Hematopoietic multipotent progenitor cell treated with erythropoietin and hydrocortisone succinate and interleukin-3 and kit ligand, for 15 days (in vitro differentiated cells): ENCODE measurements around the gene RPS10.
A peak's percentile ranks its signal among the peaks of the same experiment; 100 is the strongest.
"Not testable (repeated sequence)": the region's sequence is repeated elsewhere in the genome, so short reads cannot be mapped to it uniquely, and the experiment has no call there.

ENCODE experiments used
- DNase-seq: peaks from one replicate; pipeline ENCODE4 v3.0.0-alpha.2; 2015; ENCODE audit warnings: low spot score

Gene RPS10

DNA sequence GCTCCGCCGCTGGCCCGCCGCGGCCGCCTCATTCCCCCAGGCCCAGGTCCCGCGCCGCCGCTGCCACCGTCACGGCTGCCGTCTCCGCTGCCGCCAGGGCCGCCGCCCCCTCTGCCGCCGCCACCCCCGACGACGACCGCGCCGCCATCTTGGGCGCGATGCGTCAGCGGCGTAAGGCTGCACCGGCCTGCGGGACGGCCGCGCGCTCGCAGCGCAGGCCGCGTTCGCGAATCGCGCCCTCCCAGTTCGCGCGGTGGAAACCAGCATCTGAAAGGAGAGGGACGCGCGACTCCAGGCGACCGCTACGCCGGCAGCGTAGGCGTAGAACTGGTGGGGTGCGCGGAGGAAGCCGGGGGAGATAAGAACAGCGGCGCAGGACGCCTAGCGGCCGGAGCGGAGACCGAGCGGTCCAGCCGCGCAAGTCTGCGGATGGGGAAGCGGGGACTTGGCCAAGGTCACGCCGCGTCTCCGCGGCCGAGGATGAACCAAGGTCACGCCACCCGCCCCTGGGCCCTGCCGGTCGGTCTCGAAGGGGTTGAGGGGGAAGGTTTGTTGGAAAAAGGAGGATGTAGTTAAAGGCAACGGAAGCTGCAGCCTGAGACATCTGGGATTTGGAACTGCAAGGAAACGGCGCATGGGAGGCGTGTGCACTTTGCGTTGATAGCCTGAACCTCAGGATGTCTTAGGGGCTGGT, 33.2 kb downstream of the RPS10 start, which contains the start of gene NUDT3:
Gene NUDT3, minus strand, starts transcription at position 173 of the 694 bp plus-strand sequence. CDS start 307 bp downstream, outside the sequence.
- DNase-seq, result peak; percentile 95

DNA sequence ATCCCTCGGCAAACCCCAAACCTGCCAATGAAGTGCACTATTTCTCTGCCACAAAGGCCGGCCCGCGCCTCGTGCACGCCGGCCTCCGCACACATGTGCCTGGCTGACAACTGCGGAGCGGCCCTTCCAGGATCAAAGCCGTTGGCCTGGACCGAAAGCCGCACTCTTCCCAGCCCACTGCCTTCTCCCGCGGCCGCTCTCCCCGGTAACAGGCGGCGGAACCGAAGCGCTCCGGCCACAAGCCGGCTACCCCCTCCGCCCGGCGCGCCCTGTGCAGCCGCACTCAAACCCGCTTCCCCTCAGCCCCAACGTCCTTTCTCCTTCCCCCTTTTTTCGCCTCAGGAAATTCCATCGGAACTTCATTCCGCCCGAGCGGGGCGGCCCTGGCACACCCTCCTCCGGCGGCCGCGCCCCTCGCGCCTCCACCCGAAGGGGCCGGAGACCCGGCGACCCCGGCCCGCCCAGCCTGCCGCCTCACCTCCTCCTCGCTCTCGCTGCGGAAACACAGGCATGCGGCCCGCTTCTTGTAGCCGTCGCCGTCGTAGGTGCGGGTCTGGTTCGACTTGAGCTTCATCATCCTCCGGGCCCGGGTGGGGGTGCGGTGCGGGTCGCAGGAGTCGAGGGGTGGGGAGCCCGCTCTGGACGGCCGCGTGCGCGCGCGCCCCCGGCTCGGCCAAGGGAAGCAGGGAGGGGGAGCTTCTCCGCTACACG, 33.9 kb downstream of the RPS10 start:
- DNase-seq, result peak; percentile 28

DNA sequence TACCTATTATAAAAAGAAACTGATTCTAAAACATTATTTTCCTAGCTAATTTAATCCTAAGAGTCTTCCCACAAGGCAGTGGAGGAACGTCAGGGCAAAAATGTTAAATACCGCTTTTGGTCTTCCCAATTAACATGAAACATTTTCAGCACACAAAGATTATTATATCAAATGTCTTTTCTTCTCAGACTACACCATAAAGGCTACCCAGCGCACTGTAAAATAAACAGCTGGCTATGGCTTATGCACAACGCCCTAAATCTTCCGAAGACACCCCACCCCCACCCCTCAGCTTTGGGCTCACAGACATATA, 34.4 kb downstream of the RPS10 start:
- DNase-seq, result peak; percentile 41

DNA sequence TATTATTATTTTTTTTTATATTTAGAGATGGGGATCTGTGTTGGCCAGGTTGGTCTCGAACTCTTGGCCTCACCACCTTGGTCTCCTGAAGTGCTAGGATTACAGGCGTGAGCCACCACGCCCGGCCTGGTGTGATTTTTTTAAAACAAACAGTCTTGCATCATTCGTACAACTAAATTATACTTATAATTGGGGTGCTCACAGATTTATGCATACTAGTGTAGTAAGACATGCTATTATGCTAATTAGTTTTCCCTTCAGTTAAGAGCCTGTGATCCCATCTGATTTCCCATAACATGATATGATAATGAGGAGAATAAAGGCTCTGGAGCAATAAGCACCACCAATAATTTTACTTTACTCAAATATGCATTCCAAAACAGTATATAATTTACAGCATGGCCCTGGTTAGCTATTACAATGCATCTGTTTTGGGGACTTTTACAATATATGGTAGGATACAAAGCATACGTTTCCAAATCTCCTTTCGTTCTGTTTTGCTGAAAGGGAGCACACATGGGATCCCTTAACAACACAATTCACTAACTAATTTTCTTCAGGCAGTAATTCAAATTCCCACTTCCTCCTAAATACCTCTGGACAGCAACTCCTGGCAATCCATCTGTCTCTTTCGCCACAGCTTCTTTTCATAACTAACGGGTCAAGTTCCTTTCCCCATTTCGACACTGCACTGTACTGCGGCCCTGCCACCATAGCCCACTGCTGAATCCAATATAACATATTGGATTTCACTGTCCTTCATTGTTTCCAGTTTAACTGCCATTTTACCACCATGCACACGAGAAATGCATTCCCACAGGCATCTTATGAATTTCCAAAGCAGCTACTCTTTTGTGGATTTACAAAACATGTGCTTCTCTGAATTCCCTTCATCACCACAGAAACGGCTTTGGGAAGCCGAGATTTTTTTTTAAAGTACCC, 35.1 kb downstream of the RPS10 start:
- no peak for DNase-seq

DNA sequence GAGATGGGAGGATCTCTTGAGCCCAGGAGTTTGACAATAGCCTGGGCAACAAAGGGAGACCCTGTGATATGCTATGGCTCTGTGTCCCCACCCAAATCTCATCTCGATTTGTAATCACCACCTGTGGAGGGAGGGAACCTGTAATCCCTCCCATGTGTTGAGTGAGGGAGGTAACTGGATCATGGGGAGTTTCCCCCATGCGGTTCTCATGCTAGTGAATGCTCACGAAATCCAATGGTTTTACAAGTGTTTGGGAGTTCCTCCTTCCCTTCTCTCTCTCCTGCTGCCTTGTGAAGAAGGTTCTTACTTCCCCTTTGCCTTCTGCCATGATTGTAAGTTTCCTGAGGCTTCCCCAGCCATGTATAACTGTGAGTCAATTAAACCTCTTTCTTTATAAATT, 36.8 kb downstream of the RPS10 start:
- no peak for DNase-seq

DNA sequence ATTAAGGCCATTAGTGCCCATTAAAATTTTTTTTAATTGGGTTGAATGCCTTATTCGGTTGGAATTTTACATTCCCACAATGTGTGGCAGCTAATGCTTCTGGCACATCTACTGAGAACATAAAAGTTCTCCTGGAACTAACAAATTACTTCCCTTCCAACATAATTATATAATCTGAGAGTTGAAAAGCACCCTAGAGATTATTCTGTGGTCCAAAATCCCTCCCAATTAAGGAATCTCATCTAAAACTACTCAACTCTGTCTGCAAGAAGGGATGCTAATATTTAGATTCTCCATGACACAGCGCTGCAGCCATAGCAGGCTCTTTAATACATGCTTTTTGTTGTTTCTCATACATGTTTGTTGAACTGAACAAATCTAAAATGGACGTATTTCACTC, 37.4 kb downstream of the RPS10 start:
- no peak for DNase-seq

- DNase-seq, result no peak
Observed at GRCh38 chr6:34386316-34387137, 39.3 kb downstream of the RPS10 start.

- no peak for DNase-seq
Observed at GRCh38 chr6:34385793-34386195, 40.1 kb downstream of the RPS10 start.

DNA sequence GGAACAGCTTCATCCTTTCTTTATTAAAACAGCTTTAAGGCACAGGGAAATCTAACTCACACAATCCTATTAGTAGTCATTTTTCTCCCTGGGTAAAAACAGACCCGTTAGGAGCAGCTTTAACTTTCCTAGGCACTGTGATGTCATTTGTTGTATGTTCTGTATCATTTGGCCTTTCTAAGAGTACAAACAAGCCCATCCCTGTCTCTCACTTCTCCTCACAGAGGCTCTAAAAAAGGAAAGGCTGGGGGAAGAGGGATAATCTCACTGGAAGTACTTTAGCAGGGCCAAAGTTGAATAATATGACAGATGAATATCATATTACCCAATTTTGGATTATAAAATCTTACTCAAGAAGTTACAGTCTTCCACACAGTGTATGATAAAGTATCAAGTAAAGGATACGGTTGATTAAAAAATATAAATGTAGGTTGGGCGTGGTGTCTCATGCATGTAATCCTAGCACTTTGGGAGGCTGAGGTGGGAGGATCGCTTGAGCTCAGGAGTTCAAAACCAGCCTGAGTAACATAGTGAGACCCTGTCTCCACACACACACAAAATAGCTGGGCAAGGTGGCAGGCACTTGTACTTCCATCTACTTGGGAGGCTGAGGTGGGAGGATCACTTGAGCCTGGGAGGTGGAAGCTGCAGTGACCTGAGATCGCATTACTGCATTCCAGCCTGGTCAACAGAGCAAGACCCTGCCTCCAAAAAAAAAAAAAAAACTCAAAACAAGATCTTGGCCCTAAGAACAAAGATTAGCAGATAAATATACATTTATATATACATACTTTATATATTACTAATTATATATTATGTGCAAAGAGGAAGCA, 41.3 kb downstream of the RPS10 start:
- no peak for DNase-seq

- DNase-seq, result no peak
Observed at GRCh38 chr6:34383656-34384320, 42.1 kb downstream of the RPS10 start.

- no peak for DNase-seq
Observed at GRCh38 chr6:34383161-34383631, 42.7 kb downstream of the RPS10 start.

DNA sequence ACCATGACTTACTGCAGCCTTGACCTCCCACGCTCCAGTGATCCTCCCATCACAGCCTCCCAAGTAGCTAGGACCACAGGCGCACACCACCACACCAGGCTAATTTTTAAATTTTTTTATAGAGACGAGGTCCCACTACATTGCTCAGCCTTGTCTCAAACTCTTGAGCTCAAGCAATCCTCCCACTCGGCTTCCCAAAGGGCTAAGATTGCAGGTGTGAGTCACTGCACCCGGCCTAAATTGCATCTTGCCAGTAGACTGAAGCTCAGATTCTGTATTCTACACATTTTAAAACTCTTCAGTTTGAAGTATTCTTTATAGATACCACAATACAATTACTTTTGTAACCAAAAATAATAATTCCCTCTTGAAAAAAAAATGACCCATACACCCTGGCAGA, 44.8 kb downstream of the RPS10 start:
- DNase-seq, result no peak

DNA sequence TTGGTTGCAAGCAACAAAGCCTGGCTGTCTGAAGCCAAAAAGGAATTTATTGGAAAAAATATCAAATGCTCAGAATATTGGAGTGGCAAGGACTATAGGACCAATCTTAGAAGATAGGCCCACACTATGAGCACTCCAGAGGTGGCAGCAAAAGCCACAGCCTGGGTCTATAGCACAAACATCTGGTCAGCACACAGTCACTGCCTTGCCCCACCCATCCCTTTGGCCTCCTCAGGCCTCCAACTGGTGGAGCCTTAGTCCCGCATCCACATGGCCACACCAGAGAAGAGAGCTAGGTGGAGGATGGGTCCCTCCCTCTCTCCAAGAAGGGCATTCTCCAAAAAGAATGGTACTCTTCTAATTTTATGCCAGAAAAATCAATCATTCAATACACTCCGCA, 47.4 kb downstream of the RPS10 start:
- DNase-seq, result no peak

DNA sequence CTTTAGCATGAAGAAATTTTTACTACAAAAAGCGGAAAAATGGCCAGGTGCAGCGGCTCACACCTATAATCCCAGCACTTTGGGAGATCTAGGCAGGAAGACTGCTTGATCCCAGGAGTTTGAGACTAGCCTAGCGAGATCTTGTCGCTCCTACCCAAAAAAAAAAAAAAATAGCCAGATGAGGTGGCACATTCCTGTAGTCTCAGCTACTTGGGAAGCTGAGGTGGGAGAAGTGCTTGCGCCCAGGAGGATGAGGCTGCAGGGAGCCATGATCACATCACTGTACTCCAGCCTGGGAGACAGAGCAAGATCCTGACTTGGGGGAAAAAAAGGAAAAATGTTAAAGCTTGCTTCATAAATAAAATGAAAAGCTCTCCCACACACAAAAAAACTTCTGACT, 47.9 kb downstream of the RPS10 start:
- DNase-seq, result no peak

DNA sequence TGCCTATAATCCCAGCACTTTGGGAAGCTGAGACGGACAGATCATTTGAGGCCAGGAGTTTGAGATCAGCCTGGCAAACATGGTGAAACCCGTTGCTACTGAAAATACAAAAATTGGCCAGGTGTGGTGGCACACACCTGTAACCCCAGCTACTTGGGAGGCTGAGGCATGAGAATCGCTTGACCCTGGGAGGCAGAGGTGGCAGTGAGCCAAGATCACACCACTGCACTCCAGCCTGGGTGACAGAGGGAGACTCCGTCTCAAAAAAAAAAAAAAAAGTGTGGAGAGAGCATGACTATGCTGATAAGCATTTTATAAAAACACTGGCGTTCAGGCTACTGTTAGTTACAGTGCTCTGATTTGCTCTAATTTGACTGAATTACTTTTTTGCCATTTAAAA, 48.3 kb downstream of the RPS10 start:
- not testable (repeated sequence) for DNase-seq

- DNase-seq, result no peak
Observed at GRCh38 chr6:34375833-34376232, 50.0 kb downstream of the RPS10 start.

GRCh38 chr6:34374508-34374907, 51.4 kb downstream of the RPS10 start:
- no peak for DNase-seq

DNA sequence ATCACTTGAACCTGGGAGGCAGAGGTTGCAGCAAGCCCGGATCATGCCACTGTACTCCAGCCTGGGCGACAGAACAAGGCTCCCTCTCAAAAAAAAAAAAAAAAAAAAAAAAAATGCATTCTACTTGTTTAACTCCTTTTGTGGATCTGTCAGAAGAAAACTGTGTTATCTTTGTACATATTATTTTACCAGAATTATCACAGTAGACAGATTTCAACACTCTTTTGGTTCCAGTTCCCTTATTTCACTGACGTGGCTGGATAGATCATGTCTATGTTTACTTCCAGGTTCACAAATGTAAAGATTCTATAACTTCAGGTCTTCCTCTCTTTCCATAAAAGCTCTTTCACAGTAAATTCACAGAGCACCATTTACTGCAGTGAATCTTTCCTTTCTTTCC, 51.8 kb downstream of the RPS10 start:
- DNase-seq, result no peak

GRCh38 chr6:34373511-34373910, 52.4 kb downstream of the RPS10 start:
- DNase-seq, result no peak

DNA sequence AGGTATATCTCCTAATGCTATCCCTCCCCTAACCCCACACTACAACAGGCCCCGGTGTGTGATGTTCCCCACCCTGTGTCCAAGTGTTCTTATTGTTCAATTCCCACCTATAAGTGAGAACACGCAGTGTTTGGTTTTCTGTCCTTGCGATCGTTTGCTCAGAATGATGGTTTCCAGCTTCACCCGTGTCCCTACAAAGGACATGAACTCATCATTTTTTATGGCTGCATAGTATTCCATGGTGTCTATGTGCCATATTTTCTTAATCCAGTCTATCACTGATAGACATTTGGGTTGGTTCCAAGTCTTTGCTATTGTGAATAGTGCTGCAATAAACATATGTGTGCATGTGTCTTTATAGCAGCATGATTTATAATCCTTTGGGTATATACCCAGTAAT, 54.0 kb downstream of the RPS10 start:
- DNase-seq, result not testable (repeated sequence)
